IPS DF 4.7 (cell line): ENCODE measurements around the gene ANLN.

Experiments
- DNase-seq: peaks from one replicate; pipeline ENCODE4 v3.0.0-alpha.2; 2013; ENCODE audit warnings: low spot score; ENCODE audit errors: extremely low read depth

ANLN gene, protein sequence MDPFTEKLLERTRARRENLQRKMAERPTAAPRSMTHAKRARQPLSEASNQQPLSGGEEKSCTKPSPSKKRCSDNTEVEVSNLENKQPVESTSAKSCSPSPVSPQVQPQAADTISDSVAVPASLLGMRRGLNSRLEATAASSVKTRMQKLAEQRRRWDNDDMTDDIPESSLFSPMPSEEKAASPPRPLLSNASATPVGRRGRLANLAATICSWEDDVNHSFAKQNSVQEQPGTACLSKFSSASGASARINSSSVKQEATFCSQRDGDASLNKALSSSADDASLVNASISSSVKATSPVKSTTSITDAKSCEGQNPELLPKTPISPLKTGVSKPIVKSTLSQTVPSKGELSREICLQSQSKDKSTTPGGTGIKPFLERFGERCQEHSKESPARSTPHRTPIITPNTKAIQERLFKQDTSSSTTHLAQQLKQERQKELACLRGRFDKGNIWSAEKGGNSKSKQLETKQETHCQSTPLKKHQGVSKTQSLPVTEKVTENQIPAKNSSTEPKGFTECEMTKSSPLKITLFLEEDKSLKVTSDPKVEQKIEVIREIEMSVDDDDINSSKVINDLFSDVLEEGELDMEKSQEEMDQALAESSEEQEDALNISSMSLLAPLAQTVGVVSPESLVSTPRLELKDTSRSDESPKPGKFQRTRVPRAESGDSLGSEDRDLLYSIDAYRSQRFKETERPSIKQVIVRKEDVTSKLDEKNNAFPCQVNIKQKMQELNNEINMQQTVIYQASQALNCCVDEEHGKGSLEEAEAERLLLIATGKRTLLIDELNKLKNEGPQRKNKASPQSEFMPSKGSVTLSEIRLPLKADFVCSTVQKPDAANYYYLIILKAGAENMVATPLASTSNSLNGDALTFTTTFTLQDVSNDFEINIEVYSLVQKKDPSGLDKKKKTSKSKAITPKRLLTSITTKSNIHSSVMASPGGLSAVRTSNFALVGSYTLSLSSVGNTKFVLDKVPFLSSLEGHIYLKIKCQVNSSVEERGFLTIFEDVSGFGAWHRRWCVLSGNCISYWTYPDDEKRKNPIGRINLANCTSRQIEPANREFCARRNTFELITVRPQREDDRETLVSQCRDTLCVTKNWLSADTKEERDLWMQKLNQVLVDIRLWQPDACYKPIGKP

GRCh38 chr7:36389371-36390198 is at the start of gene ANLN:
Gene ANLN, plus strand, starts transcription at chr7:36389862. Its CDS starts 165 bp downstream, at chr7:36390027.
- no peak for DNase-seq

DNA sequence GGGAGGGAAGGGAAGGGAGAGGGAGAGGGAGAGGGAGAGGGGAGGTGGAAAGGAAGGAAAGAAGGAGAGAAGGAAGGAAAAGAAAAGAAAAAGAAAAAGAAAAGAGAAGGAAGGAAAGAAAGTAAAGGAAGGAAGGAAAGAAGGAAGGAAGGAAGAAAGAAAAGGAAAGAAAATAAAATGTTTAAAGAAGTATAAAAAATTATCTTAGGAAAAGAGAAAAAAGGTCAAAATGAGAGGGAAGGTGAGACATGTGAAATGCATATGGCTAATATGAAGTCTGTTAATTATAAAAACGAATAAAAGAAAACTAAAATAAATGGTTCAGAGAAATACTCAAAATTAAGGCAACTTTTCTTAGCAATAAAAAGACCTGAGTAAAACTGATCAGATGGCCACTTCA is 46.1 kb upstream of the ANLN start:
- DNase-seq = no peak

DNA sequence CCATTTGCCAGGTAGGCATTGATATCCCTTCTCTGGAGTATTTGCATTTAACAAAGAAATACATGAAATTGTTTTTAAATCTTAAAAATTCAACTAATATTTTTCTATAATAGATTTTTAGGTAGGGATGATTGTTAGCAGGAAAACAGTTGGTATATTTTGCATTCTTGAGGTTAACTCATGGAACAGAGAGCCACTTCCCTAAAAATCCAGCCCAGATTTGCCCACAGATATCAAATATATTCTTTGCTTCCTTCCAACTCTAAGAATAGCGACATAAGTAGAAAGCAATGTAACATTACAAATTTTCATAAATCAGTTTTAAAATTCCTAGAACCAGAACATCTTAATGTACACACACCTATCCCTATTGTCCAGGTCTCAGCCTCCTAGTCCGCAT is 45.0 kb upstream of the ANLN start:
- no peak for DNase-seq

- DNase-seq = no peak
These were observed 43.3 kb upstream of the ANLN start for GRCh38 chr7:36346260-36346831.

DNA sequence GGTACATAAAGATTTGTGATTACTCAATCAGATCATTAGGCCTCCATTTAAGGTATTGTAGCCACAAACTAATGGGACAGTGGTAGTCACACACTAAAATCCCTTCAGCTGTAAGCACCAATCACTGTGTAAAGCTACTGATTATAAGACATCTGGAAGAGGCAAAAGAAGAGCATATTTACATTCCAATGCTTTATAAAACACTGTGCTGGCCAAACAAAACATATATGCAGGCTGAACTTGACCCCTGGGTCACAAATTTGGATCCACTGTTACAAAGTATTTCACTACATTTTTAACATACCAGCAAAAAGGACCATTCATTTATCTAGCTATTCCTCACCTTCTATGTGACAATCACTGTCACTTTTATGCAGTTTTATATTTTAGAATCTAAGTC is 41.4 kb upstream of the ANLN start:
- no peak for DNase-seq

- DNase-seq = no peak
These were observed 40.9 kb upstream of the ANLN start for GRCh38 chr7:36348771-36349170.

GRCh38 chr7:36349626-36350025 is 40.0 kb upstream of the ANLN start:
- no peak for DNase-seq

- no peak for DNase-seq
These were observed 34.2 kb upstream of the ANLN start for GRCh38 chr7:36355490-36355889.

- no peak for DNase-seq
These were observed 32.6 kb upstream of the ANLN start for GRCh38 chr7:36357054-36357453.

- DNase-seq = no peak
These were observed 31.1 kb upstream of the ANLN start for GRCh38 chr7:36358589-36358988.

- DNase-seq = peak; percentile 38
These were observed 29.4 kb upstream of the ANLN start for GRCh38 chr7:36360244-36360643.

DNA sequence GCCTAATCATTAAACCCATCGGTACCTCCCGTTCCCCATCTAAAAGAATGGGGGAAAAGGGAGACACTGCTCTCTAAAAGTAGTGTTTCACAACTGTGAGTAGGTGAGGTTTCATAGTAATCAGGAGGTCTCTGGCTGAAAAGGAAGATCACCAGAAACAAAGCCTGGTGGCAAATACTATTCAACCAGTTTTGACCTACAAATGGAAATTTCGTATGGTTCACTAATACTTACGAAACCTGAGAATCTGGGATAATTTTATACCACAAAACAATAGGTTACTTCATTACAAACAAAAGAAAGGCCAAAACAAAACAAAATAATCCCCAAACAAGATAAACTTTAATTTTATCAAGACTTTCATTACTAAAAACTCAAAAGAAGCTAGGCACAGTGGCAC is 28.4 kb upstream of the ANLN start:
- DNase-seq = no peak

DNA sequence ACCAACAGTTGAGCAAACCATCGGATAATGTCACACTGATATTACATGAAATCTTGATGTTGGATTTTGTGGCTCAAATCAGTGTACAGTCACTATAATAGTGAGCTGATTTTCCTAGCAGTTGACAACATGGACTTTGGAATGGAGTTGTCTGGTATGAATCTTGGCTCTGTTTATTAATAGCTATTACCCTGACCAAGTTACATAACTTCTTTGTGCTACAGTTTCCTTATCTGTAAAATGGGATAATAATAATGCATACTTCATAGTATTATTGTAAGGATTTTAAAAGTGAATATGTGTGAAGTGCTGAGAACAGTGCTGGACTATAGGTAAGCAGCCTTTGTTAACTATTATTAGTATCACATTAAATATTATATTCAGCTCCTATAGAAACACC is 26.1 kb upstream of the ANLN start:
- no peak for DNase-seq

GRCh38 chr7:36366005-36366717 is 23.5 kb upstream of the ANLN start:
- DNase-seq = no peak

DNA sequence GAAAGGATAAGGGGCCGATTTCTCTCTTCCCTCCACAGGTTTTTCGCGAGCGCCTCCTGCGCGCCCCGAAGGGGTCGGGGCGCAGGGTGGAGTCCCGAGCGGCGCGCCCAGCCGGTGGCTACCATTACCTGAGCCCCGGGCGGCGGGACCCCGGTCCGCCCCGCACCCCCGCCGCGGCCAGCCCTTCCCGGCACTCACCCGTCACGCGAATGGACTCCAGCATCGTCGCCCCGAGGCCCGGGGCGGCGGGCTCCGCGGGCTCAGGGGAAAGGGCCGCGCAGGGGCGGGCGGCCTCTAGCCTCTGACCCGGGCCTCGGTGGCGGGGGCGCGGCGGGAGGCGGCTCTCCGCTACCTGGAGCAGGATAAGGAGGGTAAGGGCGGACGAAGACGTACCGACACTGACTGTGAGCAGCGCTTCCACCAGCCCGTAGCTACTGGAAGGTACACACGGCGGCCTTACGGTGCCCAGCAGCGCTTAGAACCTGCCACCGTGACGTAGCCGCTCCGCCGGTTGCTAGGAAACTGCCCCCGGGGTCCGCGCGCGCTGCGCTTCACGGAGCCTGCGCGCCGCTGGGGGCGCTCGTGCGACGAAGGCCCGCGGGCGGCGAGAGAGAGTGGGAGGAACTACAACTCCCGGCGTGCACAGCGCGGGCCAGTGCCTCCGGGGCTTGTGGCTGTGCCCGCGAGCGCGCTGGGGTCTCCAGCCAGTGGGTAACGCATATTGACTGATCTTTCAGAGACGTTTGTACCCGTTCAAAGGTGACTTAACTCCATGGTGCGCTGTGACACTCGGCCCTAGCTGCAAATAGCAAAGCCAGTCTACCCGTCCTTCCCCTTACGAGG is 22.7 kb upstream of the ANLN start:
- peak; percentile 71 for DNase-seq

DNA sequence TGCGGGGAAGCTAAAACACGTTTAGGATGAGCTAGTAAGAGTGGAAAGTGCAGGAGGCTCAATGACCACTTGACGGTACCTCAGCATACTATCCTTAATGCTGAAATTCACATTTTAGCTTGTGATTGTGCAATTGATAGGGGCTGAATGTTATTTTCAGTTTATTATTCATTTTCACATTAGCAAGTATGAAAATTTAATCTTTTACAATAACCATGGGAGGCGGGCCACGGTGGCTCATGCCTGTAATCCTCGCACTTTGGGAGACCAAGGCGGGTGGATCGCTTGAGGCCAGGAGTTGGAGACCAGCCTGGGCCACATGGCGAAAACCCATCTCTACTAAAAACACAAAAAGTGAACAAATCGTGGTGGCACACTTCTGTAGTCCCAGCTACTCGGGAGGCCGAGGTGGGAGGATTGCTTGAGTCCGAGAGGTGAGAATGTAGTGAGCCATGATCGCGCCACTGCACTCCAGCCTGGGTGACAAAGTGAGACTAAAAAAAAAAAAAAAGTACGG is 22.0 kb upstream of the ANLN start:
- no peak for DNase-seq

DNA sequence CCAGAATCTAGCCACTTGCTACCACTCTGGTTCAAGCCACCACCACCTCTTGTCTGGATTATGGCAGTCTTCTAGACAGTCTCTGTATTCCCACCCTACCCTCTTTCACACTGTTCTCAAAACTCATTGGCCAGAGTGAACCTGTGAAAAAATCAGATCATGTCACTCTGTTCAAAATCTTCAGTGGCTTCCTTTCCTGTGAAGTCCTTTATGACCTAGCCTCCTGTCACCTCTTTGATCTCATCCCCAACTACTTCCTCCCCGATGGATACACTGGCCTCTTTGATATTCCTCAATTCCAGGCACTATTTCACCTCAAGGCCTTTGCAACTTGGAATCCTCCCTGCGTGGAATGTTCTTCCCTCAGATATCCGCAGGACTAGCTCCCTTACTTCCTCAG is 21.2 kb upstream of the ANLN start:
- no peak for DNase-seq

- DNase-seq = no peak
These were observed 20.5 kb upstream of the ANLN start for GRCh38 chr7:36369171-36369570.

DNA sequence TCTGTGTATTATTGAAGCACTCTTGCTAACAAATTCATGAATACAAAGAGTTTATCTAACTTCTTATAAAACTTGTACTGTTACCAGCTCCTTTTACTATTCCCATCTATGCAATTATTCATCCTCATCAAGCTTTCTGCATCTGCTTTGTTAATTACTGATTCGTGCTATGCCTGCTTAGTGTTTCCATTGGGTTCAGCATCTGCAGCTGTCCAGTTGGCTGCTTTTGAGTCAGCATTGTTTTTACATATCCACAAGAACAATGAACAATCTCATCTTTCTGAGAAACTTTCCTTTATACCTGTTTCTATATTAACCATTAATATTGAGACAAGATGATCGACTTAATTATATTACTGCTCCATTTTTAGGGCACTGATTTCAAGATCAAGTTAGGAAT is 19.6 kb upstream of the ANLN start:
- no peak for DNase-seq
